Heart right ventricle (tissue), 16 donors: ENCODE data around the gene CRYGC. TPM values are rescaled to one million over a fixed set of nuclear protein-coding genes. Genes with fewer than 3 reads are reported as not detected.

Source experiments
- ATAC-seq, 8 donors: fragments of 200-7000 bp; cut with Tn5 transposase; one replicate each; pipeline ENCODE4 v1.9.1; 2020; ENCODE audit warnings: mild to moderate bottlenecking in 8 of 8, moderate library complexity in 8 of 8, moderate number of reproducible peaks in 1 of 8
- DNase-seq, 2 donors: peaks; one replicate each; pipeline ENCODE4 v3.0.0-alpha.2; 2020
- H3K27ac ChIP-seq, 10 donors: fragments of 200-600 bp; sonication (generic) in 2 of 10; one replicate each; pipeline versions ENCODE4 v1.5.0 to v1.8.0; 2020 to 2022; ENCODE audit warnings: mild to moderate bottlenecking in 3 of 10
- H3K27me3 ChIP-seq, 7 donors: fragments of 200-600 bp; one replicate each; pipeline ENCODE4 v1.8.0; 2021 to 2022; ENCODE audit warnings: mild to moderate bottlenecking in 2 of 7
- H3K36me3 ChIP-seq, 9 donors: fragments of 200-600 bp; sonication (generic) in 1 of 9; one replicate each; pipeline versions ENCODE4 v1.5.0 to v1.8.0; 2020 to 2022; ENCODE audit warnings: mild to moderate bottlenecking in 2 of 9
- H3K4me1 ChIP-seq, 9 donors: fragments of 200-600 bp; sonication (generic) in 1 of 9; one replicate each; pipeline versions ENCODE4 v1.5.0 to v1.8.0; 2020 to 2022; ENCODE audit warnings: mild to moderate bottlenecking in 4 of 9
- H3K4me3 ChIP-seq, 10 donors: fragments of 200-600 bp; sonication (generic) in 2 of 10; one replicate each; pipeline versions ENCODE4 v1.5.0 to v1.8.0; 2020 to 2022; ENCODE audit warnings: mild to moderate bottlenecking in 7 of 10, moderate library complexity in 2 of 10
- H3K9me3 ChIP-seq, 11 donors: fragments of 200-600 bp in 10 of 11; sonication (generic) in 2 of 11; one replicate each; pipeline versions ENCODE4 v1.5.0 to v1.8.0; 2013 to 2022; ENCODE audit warnings: mild to moderate bottlenecking in 2 of 11, control low read depth in 1 of 11, moderate library complexity in 1 of 11
- CTCF ChIP-seq, 9 donors: fragments of 200-600 bp; sonication (generic) in 2 of 9; IDR thresholded peaks; one replicate each; pipeline versions ENCODE4 v1.5.0 to v1.8.0; 2021 to 2022; ENCODE audit warnings: antibody characterized with exemption in 9 of 9, mild to moderate bottlenecking in 5 of 9, moderate library complexity in 1 of 9
- WGBS, 2 donors: extraction: QIAGEN DNeasy Blood & Tissue Kit; methylation state at CpG; one replicate each; pipeline ENCODE4 v1.1.7; 2013; ENCODE audit warnings: inconsistent platforms in 1 of 2; 5-methylcytosine and 5-hydroxymethylcytosine counted together
- intact Hi-C, 10 donors: fragments of 100-400 bp; cut with DNase I; formaldehyde crosslinking; loops; one replicate each; pipeline versions ENCODE4 v1.11.1 to v1.14.2; 2022
- polyA plus RNA-seq, 2 donors: library from polyadenylated mRNA; stranded (reverse); fragments of 200-250 nt; gene quantifications; one replicate each; pipeline ENCODE4 v1.2.3, GENCODE V29; 2013
- total RNA-seq, 10 donors: library from RNA; stranded (reverse); fragmentation: NEBNext Ultra II Directional in 3 of 10; extraction: Animal tissue kit (Norgen Biotek cat#: 25700) in 3 of 10; gene quantifications; one replicate each; pipeline versions ENCODE4 v1.2.1 to v1.2.4, GENCODE V29; 2021 to 2023
- donor health status: Arrhythmogenic right ventricular cardiomyopathy.
- donor health status: ischemic (EF 13 %, LVEDD 7.1; RV severe dilation, severe dysfunction).
- donor health status: healthy with polysubstance abuse.
- donor health status: DM: no; HTN: yes; CAD: no.
- donor health status: DM: no; HTN: no; CAD: no.
- donor health status: ischemic (EF 25% LVEDD 6.9; RV normal size, moderate dysfunction).
- donor health status: ischemic (EF 25% LVEDD 5.7; RV mildly dilated, moderate dysfunction).
- donor health status: healthy.
- donor health status: DM: yes; HTN: yes; CAD: no.
- donor health status: Ischemic cardiomyopathy.
- donor health status: ischemic (EF 35%, LVEDD 5.7; RV mildly dilated, moderate dysfunction).
- donor health status: nonischemic (EF 11% LVEDD 7.7; RV severe dilation, severe dysfunction).
- donor health status: DM: yes; HTN: yes; CAD: no.
- donor health status: PGD.
- donor health status: ischemic (EF 29% LVEDD 5.4; RV normal size, mild dysfunction).
- donor health status: nonischemic (EF 23%, LVEDD 6.1; RV moderate dilation, normal function).

CRYGC gene
- total and polyA plus RNA-seq, 12 donors: not detected

GRCh38 chr2:208163489-208163888 lies 33.9 kb upstream of the CRYGC start, which contains the start of gene CRYGA:
CRYGA (minus strand) TSS chr2:208163589; CDS start chr2:208163556, 33 bp downstream.
- Histone ChIP-seq H3K4me1 (no peaks in the 10 kb centered on the region), H3K27me3 (peaks cover 0 to 47% (median 4%) of the 10 kb centered on the region in 7 donors), H3K9me3 (no peaks in the 10 kb centered on the region), H3K36me3 (no peaks in the 10 kb centered on the region), H3K4me3 (no peak within 1 kb of the TSS), H3K27ac (no peak within 1 kb of the TSS)
- intact Hi-C loops: no loop called here
- 67 to 74% methylated on average over 2 of the region's 2 CpGs for WGBS, 2 donors
- ATAC-seq: no peak
- no peak for DNase-seq
- TF ChIP-seq CTCF (IDR thresholded peaks at IDR 0.05): no peak

GRCh38 chr2:208156439-208156838 lies 26.8 kb upstream of the CRYGC start:
- Histone ChIP-seq H3K4me1 (no peaks in the 10 kb centered on the region), H3K9me3 (peaks cover 0 to 5% (median 0%) of the 10 kb centered on the region in 11 donors), H3K4me3 (no peak overlapping the region), H3K27ac (no peak overlapping the region), H3K27me3 (no peaks in the 10 kb centered on the region), H3K36me3 (no peaks in the 10 kb centered on the region)
- TF ChIP-seq CTCF (IDR thresholded peaks at IDR 0.05): no peak
- ATAC-seq (no peak), DNase-seq (no peak)
- intact Hi-C loops: no loop called here
- WGBS, 2 donors: 69 to 79% methylated on average over 2 of the region's 2 CpGs

- DNase-seq: no peak
- peaks cover 0 to 8% (median 0%) of the 10 kb centered on the region in 11 donors for H3K9me3 ChIP-seq
- ATAC-seq: no peak
- intact Hi-C loops: no loop called here
- no peak overlapping the region for H3K4me3 ChIP-seq
- TF ChIP-seq CTCF (IDR thresholded peaks at IDR 0.05): no peak
- H3K27me3 ChIP-seq: no peaks in the 10 kb centered on the region
- no peaks in the 10 kb centered on the region for H3K36me3 ChIP-seq
- no peak overlapping the region for H3K27ac ChIP-seq
- H3K4me1 ChIP-seq: no peaks in the 10 kb centered on the region
Observed at GRCh38 chr2:208153156-208153555, 23.5 kb upstream of the CRYGC start.

GRCh38 chr2:208150956-208151355 lies 21.3 kb upstream of the CRYGC start:
- H3K27ac ChIP-seq: no peak overlapping the region
- WGBS, 2 donors: 76 to 88% methylated on average over 1 of the region's 1 CpG
- no peaks in the 10 kb centered on the region for H3K27me3 ChIP-seq
- no peak for TF ChIP-seq CTCF (IDR thresholded peaks at IDR 0.05)
- no peaks in the 10 kb centered on the region for H3K4me1 ChIP-seq
- no peaks in the 10 kb centered on the region for H3K36me3 ChIP-seq
- intact Hi-C loops: no loop called here
- DNase-seq (no peak), ATAC-seq (no peak)
- H3K4me3 ChIP-seq: no peak overlapping the region
- peaks cover 0 to 8% (median 0%) of the 10 kb centered on the region in 11 donors for H3K9me3 ChIP-seq
